SK-N-SH (cell line): ENCODE data around the gene PEX26. TPM values are rescaled to one million over a fixed set of nuclear protein-coding genes. Genes with fewer than 3 reads are reported as not detected.
"Not testable (repeated sequence)": the region's sequence is repeated elsewhere in the genome, so short reads cannot be mapped to it uniquely, and the experiment has no call there.

Source experiments
- CTCF ChIA-PET: fragments of 300-600, 350-600 bp; formaldehyde crosslinking; extraction: SDS; loops from one replicate; lab custom pipeline; 2021; lab: Yijun Ruan, JAX
- POLR2A ChIA-PET: fragments of 350-600 bp; sonication (Branson Sonifier 250); formaldehyde crosslinking; extraction: SDS; loops from one replicate; lab custom pipeline; 2020; ENCODE audit warnings: antibody characterized with exemption, inconsistent platforms; lab: Yijun Ruan, JAX
- DNase-seq: peaks from one replicate; pipeline ENCODE4 v3.0.0; 2012
- H2AFZ ChIP-seq: fragments of 200-600 bp; sonication (generic); 2 replicates; pipeline ENCODE4 v1.8.1; 2016; ENCODE audit warnings: antibody characterized with exemption, mild to moderate bottlenecking, low read depth
- H3F3A ChIP-seq: fragments of 200-600 bp; sonication (generic); replicated peaks from 2 replicates; pipeline ENCODE3; 2016; ENCODE audit warnings: antibody characterized with exemption, mild to moderate bottlenecking; ENCODE audit not compliant: insufficient read depth
- H3K27ac ChIP-seq, 2 experiments: fragments of 200-500 bp in 1 of 2; fragments of 200-600 bp in 1 of 2; sonication (Bioruptor generic) in 1 of 2; sonication (generic), shearing (Covaris generic) in 1 of 2; 2 replicates each; pipeline versions ENCODE4 v1.5.1 to v1.6.1; 2014 to 2016; ENCODE audit warnings: low read depth in 2 of 2, inconsistent platforms in 1 of 2, low read length in 1 of 2, mild to moderate bottlenecking in 1 of 2, mixed read lengths in 1 of 2
- H3K27me3 ChIP-seq: fragments of 200-600 bp; sonication (generic), shearing (Covaris generic); 2 replicates; pipeline ENCODE4 v1.6.1; 2016; ENCODE audit warnings: mixed run types; ENCODE audit not compliant: insufficient read depth
- H3K36me3 ChIP-seq, 2 experiments: fragments of 200-500 bp in 1 of 2; fragments of 200-600 bp in 1 of 2; sonication (Bioruptor generic) in 1 of 2; sonication (generic) in 1 of 2; replicated peaks in 1 of 2; 2 replicates each; pipeline versions ENCODE3 to v1.5.1; 2014 to 2016; ENCODE audit warnings: low read length in 1 of 2, mild to moderate bottlenecking in 1 of 2; ENCODE audit not compliant: insufficient read depth in 2 of 2, control insufficient read depth in 1 of 2
- H3K4me1 ChIP-seq, 2 experiments: fragments of 200-500 bp in 1 of 2; fragments of 200-600 bp in 1 of 2; sonication (Bioruptor generic) in 1 of 2; sonication (generic), shearing (Covaris generic) in 1 of 2; 2 replicates each; pipeline versions ENCODE4 v1.5.1 to v1.6.1; 2014 to 2016; ENCODE audit warnings: low read depth in 1 of 2, low read length in 1 of 2, mixed run types in 1 of 2; ENCODE audit not compliant: insufficient read depth in 2 of 2, control insufficient read depth in 1 of 2
- H3K4me2 ChIP-seq: fragments of 200-600 bp; sonication (generic), shearing (Covaris generic); 2 replicates; pipeline ENCODE4 v1.6.1; 2017; ENCODE audit warnings: mixed run types
- H3K4me3 ChIP-seq, 2 experiments: fragments of 200-500 bp in 1 of 2; fragments of 200-600 bp in 1 of 2; sonication (Bioruptor generic) in 1 of 2; sonication (generic), shearing (Covaris generic) in 1 of 2; 2 replicates each; pipeline versions ENCODE4 v1.5.1 to v1.8.1; 2014 to 2016; ENCODE audit warnings: low read depth in 2 of 2, inconsistent platforms in 1 of 2, low read length in 1 of 2, mild to moderate bottlenecking in 1 of 2, mixed read lengths in 1 of 2, moderate library complexity in 1 of 2
- H3K79me2 ChIP-seq: fragments of 200-600 bp; sonication (generic); 2 replicates; pipeline ENCODE4 v1.8.1; 2017; ENCODE audit warnings: mild to moderate bottlenecking; ENCODE audit not compliant: insufficient read depth
- H3K9ac ChIP-seq: fragments of 200-600 bp; sonication (generic); 2 replicates; pipeline ENCODE4 v1.6.1; 2017; ENCODE audit warnings: mixed run types
- H3K9me2 ChIP-seq: fragments of 200-600 bp; sonication (generic); 2 replicates; pipeline ENCODE4 v1.6.1; 2017; ENCODE audit warnings: mixed run types
- H3K9me3 ChIP-seq: fragments of 200-600 bp; sonication (generic); 2 replicates; pipeline ENCODE4 v1.6.1; 2017; ENCODE audit warnings: mixed run types, mild to moderate bottlenecking, moderate library complexity
- H4K20me1 ChIP-seq: fragments of 200-600 bp; sonication (generic); 2 replicates; pipeline ENCODE4 v1.6.1; 2017; ENCODE audit warnings: mild to moderate bottlenecking, mixed run types; ENCODE audit not compliant: insufficient read depth
- CHD2 ChIP-seq: fragments of 150-350 bp; IDR thresholded peaks from 2 replicates; pipeline ENCODE4 v1.6.1; 2018; ENCODE audit warnings: low read length; ENCODE audit not compliant: partially characterized antibody
- ELF1 ChIP-seq: IDR thresholded peaks from 2 replicates; pipeline ENCODE4 v1.4.0; 2012
- FOXJ3 ChIP-seq: sonication (generic); formaldehyde crosslinking; IDR thresholded peaks from 2 replicates; pipeline ENCODE4 v1.5.1; 2020; ENCODE audit warnings: mild to moderate bottlenecking, missing genetic modification reagents
- FOXM1 ChIP-seq: IDR thresholded peaks from 2 replicates; pipeline ENCODE4 v1.4.0; 2012; ENCODE audit warnings: low read depth, mild to moderate bottlenecking
- GABPA ChIP-seq: IDR thresholded peaks from 2 replicates; pipeline ENCODE4 v1.4.0; 2012; ENCODE audit warnings: low read depth, mild to moderate bottlenecking
- JUND ChIP-seq: IDR thresholded peaks from 2 replicates; pipeline ENCODE4 v1.4.0; 2012
- NFIC ChIP-seq: IDR thresholded peaks from 2 replicates; pipeline ENCODE4 v1.4.0; 2012; ENCODE audit warnings: borderline replicate concordance
- RXRA ChIP-seq: IDR thresholded peaks from 2 replicates; pipeline ENCODE4 v1.4.0; 2012; ENCODE audit warnings: low read depth, mild to moderate bottlenecking, borderline replicate concordance
- TCF12 ChIP-seq: IDR thresholded peaks from 2 replicates; pipeline ENCODE4 v1.4.0; 2012
- TEAD4 ChIP-seq: IDR thresholded peaks from 2 replicates; pipeline ENCODE4 v1.4.0; 2012; ENCODE audit warnings: mild to moderate bottlenecking, borderline replicate concordance; ENCODE audit not compliant: insufficient read depth
- WGBS: methylation state at CpG from one replicate; pipeline ENCODE4 v1.1.6; 2017; ENCODE audit warnings: low lambda C conversion rate; 5-methylcytosine and 5-hydroxymethylcytosine counted together
- polyA plus RNA-seq, 3 experiments: library from polyadenylated mRNA; depleted of rRNA; stranded (reverse); fragments of >200 nt; gene quantifications; 2 replicates each; pipeline ENCODE4 v1.2.3, GENCODE V29; 2012
- TF ChIP-seq, protein P1 (sequence below): IDR thresholded peaks from 2 replicates; pipeline ENCODE4 v1.4.0; 2012; ENCODE audit warnings: low read depth
- TF ChIP-seq, protein P2 (sequence below): fragments of 200-600 bp; sonication (generic); IDR thresholded peaks from 2 replicates; pipeline ENCODE4 v1.6.1; 2017; ENCODE audit warnings: antibody characterized with exemption, mild to moderate bottlenecking, moderate library complexity
- TF ChIP-seq, protein P3 (sequence below): IDR thresholded peaks from 2 replicates; pipeline ENCODE4 v1.4.0; 2012; ENCODE audit warnings: low read depth, borderline replicate concordance
- TF ChIP-seq, protein P4 (sequence below): IDR thresholded peaks from 2 replicates; pipeline ENCODE4 v1.6.1; 2012; ENCODE audit warnings: mild to moderate bottlenecking, low read depth, low read length, moderate library complexity

PEX26 gene
- polyA plus RNA-seq, 1 of the 3 experiments (the other 2 are of a cell fraction), result 13.0 TPM

DNA sequence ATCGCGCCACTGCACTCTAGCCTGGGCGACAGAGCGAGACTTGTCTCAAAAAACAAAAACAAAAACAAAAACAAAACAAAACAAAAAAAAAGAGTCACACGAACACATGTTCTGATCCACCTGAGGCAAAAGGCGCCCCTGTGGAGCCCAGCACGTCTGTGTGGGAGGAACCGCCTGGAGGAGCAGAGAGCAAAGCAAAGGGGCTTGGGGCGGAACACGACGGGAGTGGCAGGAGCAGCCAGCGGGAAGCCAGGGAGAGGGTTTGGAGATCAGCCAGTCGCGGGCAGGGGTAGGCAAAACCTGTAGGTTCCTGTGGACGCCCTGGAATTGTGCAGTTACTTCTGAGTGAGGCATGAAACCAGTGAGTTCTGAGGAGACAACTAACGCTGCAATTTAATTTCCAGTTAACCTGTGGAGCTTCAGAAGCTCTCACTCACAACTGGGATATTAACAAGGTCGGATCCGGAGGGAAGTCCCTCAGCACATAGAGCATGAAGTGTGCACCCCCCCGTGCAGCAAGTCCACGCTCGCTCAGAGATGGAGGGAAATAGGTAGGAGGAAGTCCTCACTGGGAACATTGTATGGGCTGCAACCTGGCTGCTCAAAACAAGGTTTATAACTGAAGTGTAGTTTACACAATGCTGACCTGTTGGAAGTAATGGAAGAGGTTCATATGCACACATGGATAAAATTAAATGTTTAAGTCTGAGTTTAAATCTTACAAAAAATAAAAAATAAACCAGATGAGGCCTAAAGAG, 59.0 kb downstream of the PEX26 start:
- Histone ChIP-seq H2AFZ (no peak overlapping the region), H3F3A (no peaks in the 10 kb centered on the region), H3K4me2 (no peak overlapping the region), H3K27ac (no peak overlapping the region), H3K4me3 (no peak overlapping the region), H3K27me3 (no peaks in the 10 kb centered on the region), H3K9ac (no peak overlapping the region), H3K4me1 (no peaks in the 10 kb centered on the region), H4K20me1 (no peaks in the 10 kb centered on the region), H3K9me2 (no peaks in the 10 kb centered on the region), H3K79me2 (no peaks in the 10 kb centered on the region), H3K36me3 (no peaks in the 10 kb centered on the region), H3K9me3 (no peaks in the 10 kb centered on the region)
- TF ChIP-seq, protein P1, sequence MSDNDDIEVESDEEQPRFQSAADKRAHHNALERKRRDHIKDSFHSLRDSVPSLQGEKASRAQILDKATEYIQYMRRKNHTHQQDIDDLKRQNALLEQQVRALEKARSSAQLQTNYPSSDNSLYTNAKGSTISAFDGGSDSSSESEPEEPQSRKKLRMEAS, result no peak
- TF ChIP-seq JUND (no peak), CHD2 (no peak), FOXM1 (no peak), TCF12 (no peak), TEAD4 (no peak), RXRA (no peak), ELF1 (no peak), GABPA (no peak), NFIC (no peak), FOXJ3 (no peak)
- TF ChIP-seq, protein P2, sequence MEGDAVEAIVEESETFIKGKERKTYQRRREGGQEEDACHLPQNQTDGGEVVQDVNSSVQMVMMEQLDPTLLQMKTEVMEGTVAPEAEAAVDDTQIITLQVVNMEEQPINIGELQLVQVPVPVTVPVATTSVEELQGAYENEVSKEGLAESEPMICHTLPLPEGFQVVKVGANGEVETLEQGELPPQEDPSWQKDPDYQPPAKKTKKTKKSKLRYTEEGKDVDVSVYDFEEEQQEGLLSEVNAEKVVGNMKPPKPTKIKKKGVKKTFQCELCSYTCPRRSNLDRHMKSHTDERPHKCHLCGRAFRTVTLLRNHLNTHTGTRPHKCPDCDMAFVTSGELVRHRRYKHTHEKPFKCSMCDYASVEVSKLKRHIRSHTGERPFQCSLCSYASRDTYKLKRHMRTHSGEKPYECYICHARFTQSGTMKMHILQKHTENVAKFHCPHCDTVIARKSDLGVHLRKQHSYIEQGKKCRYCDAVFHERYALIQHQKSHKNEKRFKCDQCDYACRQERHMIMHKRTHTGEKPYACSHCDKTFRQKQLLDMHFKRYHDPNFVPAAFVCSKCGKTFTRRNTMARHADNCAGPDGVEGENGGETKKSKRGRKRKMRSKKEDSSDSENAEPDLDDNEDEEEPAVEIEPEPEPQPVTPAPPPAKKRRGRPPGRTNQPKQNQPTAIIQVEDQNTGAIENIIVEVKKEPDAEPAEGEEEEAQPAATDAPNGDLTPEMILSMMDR, result no peak
- TF ChIP-seq, protein P3, sequence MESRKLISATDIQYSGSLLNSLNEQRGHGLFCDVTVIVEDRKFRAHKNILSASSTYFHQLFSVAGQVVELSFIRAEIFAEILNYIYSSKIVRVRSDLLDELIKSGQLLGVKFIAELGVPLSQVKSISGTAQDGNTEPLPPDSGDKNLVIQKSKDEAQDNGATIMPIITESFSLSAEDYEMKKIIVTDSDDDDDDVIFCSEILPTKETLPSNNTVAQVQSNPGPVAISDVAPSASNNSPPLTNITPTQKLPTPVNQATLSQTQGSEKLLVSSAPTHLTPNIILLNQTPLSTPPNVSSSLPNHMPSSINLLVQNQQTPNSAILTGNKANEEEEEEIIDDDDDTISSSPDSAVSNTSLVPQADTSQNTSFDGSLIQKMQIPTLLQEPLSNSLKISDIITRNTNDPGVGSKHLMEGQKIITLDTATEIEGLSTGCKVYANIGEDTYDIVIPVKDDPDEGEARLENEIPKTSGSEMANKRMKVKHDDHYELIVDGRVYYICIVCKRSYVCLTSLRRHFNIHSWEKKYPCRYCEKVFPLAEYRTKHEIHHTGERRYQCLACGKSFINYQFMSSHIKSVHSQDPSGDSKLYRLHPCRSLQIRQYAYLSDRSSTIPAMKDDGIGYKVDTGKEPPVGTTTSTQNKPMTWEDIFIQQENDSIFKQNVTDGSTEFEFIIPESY, result no peak
- TF ChIP-seq, protein P4, sequence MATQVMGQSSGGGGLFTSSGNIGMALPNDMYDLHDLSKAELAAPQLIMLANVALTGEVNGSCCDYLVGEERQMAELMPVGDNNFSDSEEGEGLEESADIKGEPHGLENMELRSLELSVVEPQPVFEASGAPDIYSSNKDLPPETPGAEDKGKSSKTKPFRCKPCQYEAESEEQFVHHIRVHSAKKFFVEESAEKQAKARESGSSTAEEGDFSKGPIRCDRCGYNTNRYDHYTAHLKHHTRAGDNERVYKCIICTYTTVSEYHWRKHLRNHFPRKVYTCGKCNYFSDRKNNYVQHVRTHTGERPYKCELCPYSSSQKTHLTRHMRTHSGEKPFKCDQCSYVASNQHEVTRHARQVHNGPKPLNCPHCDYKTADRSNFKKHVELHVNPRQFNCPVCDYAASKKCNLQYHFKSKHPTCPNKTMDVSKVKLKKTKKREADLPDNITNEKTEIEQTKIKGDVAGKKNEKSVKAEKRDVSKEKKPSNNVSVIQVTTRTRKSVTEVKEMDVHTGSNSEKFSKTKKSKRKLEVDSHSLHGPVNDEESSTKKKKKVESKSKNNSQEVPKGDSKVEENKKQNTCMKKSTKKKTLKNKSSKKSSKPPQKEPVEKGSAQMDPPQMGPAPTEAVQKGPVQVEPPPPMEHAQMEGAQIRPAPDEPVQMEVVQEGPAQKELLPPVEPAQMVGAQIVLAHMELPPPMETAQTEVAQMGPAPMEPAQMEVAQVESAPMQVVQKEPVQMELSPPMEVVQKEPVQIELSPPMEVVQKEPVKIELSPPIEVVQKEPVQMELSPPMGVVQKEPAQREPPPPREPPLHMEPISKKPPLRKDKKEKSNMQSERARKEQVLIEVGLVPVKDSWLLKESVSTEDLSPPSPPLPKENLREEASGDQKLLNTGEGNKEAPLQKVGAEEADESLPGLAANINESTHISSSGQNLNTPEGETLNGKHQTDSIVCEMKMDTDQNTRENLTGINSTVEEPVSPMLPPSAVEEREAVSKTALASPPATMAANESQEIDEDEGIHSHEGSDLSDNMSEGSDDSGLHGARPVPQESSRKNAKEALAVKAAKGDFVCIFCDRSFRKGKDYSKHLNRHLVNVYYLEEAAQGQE, result no peak
- DNase-seq, result no peak
- ChIA-PET CTCF (interaction anchor here (1.1 kb wide), 1 partner anchor 21 kb away, joined by 3 read pairs; no protein-coding TSS in a partner anchor), POLR2A (no interaction called here)
- 96% methylated on average over 21 of the region's 21 CpGs for WGBS

DNA sequence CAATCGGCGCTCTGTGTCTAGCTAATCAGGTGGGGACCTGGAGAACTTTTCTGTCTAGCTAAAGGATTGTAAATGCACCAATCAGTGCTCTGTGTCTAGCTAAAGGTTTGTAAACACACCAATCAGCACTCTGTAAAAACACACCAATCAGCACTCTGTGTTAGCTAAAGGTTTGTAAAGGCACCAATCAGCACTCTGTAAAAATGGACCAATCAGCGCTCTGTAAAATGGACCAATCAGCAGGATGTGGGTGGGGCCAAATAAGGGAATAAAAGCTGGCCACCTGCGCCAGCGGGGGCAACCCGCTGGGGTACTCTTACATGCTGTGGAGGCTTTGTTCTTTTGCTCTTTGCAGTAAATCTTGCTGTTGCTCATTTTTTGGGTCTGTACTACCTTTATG, 63.2 kb downstream of the PEX26 start:
- H3K36me3 ChIP-seq, H3K79me2 ChIP-seq, H3K4me2 ChIP-seq, H2AFZ ChIP-seq, H3K27ac ChIP-seq, POLR2A ChIA-PET, CTCF ChIA-PET, H3K4me1 ChIP-seq, H4K20me1 ChIP-seq, H3K9me3 ChIP-seq, H3F3A ChIP-seq, H3K27me3 ChIP-seq, DNase-seq, H3K9me2 ChIP-seq, H3K9ac ChIP-seq, H3K4me3 ChIP-seq: not testable (repeated sequence)
- WGBS, result 90% methylated on average over 6 of the region's 6 CpGs
